HCT116 (cell line): ENCODE measurements around the gene CFAP410. TPM values are rescaled to one million over a fixed set of nuclear protein-coding genes. Genes with fewer than 3 reads are reported as not detected.

Source experiments
- ATAC-seq: fragments of 200-7000 bp; cut with Tn5 transposase; 2 replicates; pipeline ENCODE4 v1.9.1; 2020; ENCODE audit warnings: mild to moderate bottlenecking, moderate library complexity
- BruUV-seq: library from RNA; stranded (reverse); fragments of 400-500 nt; replicated peaks from 2 replicates; lab custom pipeline; 2021; lab: Mats Ljungman, UMichigan
- CTCF ChIA-PET: fragments of 300-600 bp; sonication (Branson Sonifier 250); formaldehyde crosslinking; loops from one replicate; lab custom pipeline; 2021; ENCODE audit warnings: antibody characterized with exemption; lab: Charles Lee
- POLR2A ChIA-PET: fragments of 300-600, 350-600 bp; sonication (Branson Sonifier 250); formaldehyde crosslinking; loops from one replicate; lab custom pipeline; 2021; ENCODE audit warnings: antibody characterized with exemption; lab: Charles Lee
- RAD21 ChIA-PET, 2 experiments: fragments of 300-600 bp; sonication (Branson Sonifier 250); formaldehyde crosslinking; loops; one replicate each; lab custom pipeline; 2023; ENCODE audit warnings: low total read pairs in 2 of 2; ENCODE audit not compliant: uncharacterized antibody in 2 of 2, unreplicated experiment in 2 of 2, low non-redundant PET in 1 of 2; lab: Charles Lee
- DNase-seq: peaks from one replicate; pipeline ENCODE4 v3.0.0-alpha.2; 2010; ENCODE audit warnings: low read depth, low spot score
- H2AFZ ChIP-seq: fragments of 200-600 bp; shearing (Covaris generic), sonication (generic); 2 replicates; pipeline ENCODE4 v1.6.1; 2017; ENCODE audit warnings: low read depth, mixed run types, mixed read lengths, antibody characterized with exemption, low read length; ENCODE audit not compliant: poor library complexity, severe bottlenecking
- H3K27ac ChIP-seq: 2 replicates; pipeline ENCODE4 v1.5.1; 2012; ENCODE audit warnings: low read depth, low read length
- H3K27me3 ChIP-seq: fragments of 200-600 bp; sonication (generic); 2 replicates; pipeline ENCODE4 v1.6.1; 2016; ENCODE audit warnings: mixed run types, low read length, mixed read lengths; ENCODE audit not compliant: insufficient read depth
- H3K36me3 ChIP-seq, 2 experiments: fragments of 200-500 bp in 1 of 2; fragments of 200-600 bp in 1 of 2; sonication (Bioruptor generic) in 1 of 2; sonication (generic) in 1 of 2; 2 replicates each; pipeline versions ENCODE4 v1.5.1 to v1.6.1; 2014 to 2016; ENCODE audit warnings: low read length in 2 of 2, inconsistent platforms in 1 of 2, mixed read lengths in 1 of 2, mixed run types in 1 of 2; ENCODE audit not compliant: insufficient read depth in 2 of 2, control insufficient read depth in 1 of 2
- H3K4me1 ChIP-seq, 2 experiments: fragments of 200-600 bp in 1 of 2; sonication (generic) in 1 of 2; 2 replicates each; pipeline versions ENCODE4 v1.5.1 to v1.6.1; 2012 to 2017; ENCODE audit warnings: low read length in 2 of 2, inconsistent platforms in 1 of 2, mild to moderate bottlenecking in 1 of 2, mixed read lengths in 1 of 2, mixed run types in 1 of 2, moderate library complexity in 1 of 2; ENCODE audit not compliant: insufficient read depth in 2 of 2, control insufficient read depth in 1 of 2
- H3K4me2 ChIP-seq: fragments of 200-600 bp; sonication (generic); 2 replicates; pipeline ENCODE4 v1.6.1; 2017; ENCODE audit warnings: mixed run types, low read length, mixed read lengths
- H3K4me3 ChIP-seq, 2 experiments: fragments of 200-600 bp in 1 of 2; sonication (generic) in 1 of 2; replicated peaks in 1 of 2; 2 replicates each; pipeline ENCODE4 v1.5.1; 2011 to 2016; ENCODE audit warnings: low read length in 2 of 2, control low read depth in 1 of 2, low read depth in 1 of 2, mild to moderate bottlenecking in 1 of 2, mixed read lengths in 1 of 2, mixed run types in 1 of 2
- H3K79me2 ChIP-seq: fragments of 200-600 bp; sonication (generic); 2 replicates; pipeline ENCODE4 v1.6.1; 2017; ENCODE audit warnings: mild to moderate bottlenecking, mixed run types, low read length, moderate library complexity, mixed read lengths; ENCODE audit not compliant: insufficient read depth
- H3K9ac ChIP-seq: fragments of 200-600 bp; sonication (generic); 2 replicates; pipeline ENCODE4 v1.6.1; 2016; ENCODE audit warnings: low read length, mixed read lengths
- H3K9me2 ChIP-seq: fragments of 200-600 bp; sonication (generic), shearing (Covaris generic); 2 replicates; pipeline ENCODE4 v1.6.1; 2017; ENCODE audit warnings: mixed run types, mild to moderate bottlenecking, moderate library complexity; ENCODE audit not compliant: insufficient read depth
- H3K9me3 ChIP-seq, 2 experiments: fragments of 200-500 bp in 1 of 2; fragments of 200-600 bp in 1 of 2; sonication (Bioruptor generic) in 1 of 2; sonication (generic) in 1 of 2; 2 replicates each; pipeline ENCODE4 v1.6.1; 2014 to 2017; ENCODE audit warnings: low read length in 2 of 2, mixed read lengths in 2 of 2, inconsistent platforms in 1 of 2, low read depth in 1 of 2, mild to moderate bottlenecking in 1 of 2, mixed run types in 1 of 2, moderate library complexity in 1 of 2; ENCODE audit not compliant: control insufficient read depth in 1 of 2, insufficient read depth in 1 of 2
- H4K20me1 ChIP-seq: fragments of 200-600 bp; sonication (generic), shearing (Covaris generic); 2 replicates; pipeline ENCODE4 v1.6.1; 2017; ENCODE audit warnings: mixed run types, mild to moderate bottlenecking, moderate library complexity; ENCODE audit not compliant: insufficient read depth
- CBX3 ChIP-seq: IDR thresholded peaks from 2 replicates; pipeline ENCODE4 v1.6.1; 2012; ENCODE audit warnings: low read depth
- CEBPB ChIP-seq: IDR thresholded peaks from 2 replicates; pipeline ENCODE4 v1.6.1; 2012; ENCODE audit warnings: low read depth
- CTCF ChIP-seq, 3 experiments: fragments of 200-600 bp in 1 of 3; sonication (generic) in 1 of 3; IDR thresholded peaks in 2 of 3; conservative IDR thresholded peaks in 1 of 3; 2 replicates each; pipeline ENCODE4 v1.5.1; 2012 to 2017; ENCODE audit warnings: low read depth in 2 of 3, low read length in 2 of 3, antibody characterized with exemption in 1 of 3, borderline replicate concordance in 1 of 3, control low read depth in 1 of 3, mild to moderate bottlenecking in 1 of 3, mixed read lengths in 1 of 3, mixed run types in 1 of 3, moderate library complexity in 1 of 3; ENCODE audit not compliant: insufficient read depth in 1 of 3
- EGR1 ChIP-seq: IDR thresholded peaks from 2 replicates; pipeline ENCODE4 v1.6.1; 2012; ENCODE audit warnings: low read depth
- EZH2 ChIP-seq: fragments of 200-600 bp; sonication (generic); IDR thresholded peaks from 2 replicates; pipeline ENCODE4 v1.6.1; 2017; ENCODE audit warnings: antibody characterized with exemption, mixed run types
- EZH2phosphoT487 ChIP-seq: fragments of 200-600 bp; IDR thresholded peaks from 2 replicates; pipeline ENCODE4 v1.6.1; 2018; ENCODE audit warnings: antibody characterized with exemption, borderline replicate concordance
- FOSL1 ChIP-seq: IDR thresholded peaks from 2 replicates; pipeline ENCODE4 v1.6.1; 2012; ENCODE audit warnings: low read depth
- JUND ChIP-seq: IDR thresholded peaks from 2 replicates; pipeline ENCODE4 v1.6.1; 2012
- POLR2A ChIP-seq: IDR thresholded peaks from 2 replicates; pipeline ENCODE4 v1.7.0; 2011; ENCODE audit warnings: borderline replicate concordance; ENCODE audit not compliant: insufficient read depth, insufficient read length; ENCODE audit errors: extremely low read depth
- POLR2AphosphoS5 ChIP-seq: IDR thresholded peaks from 2 replicates; pipeline ENCODE4 v1.6.1; 2011; ENCODE audit warnings: mild to moderate bottlenecking, low read depth, low read length, moderate library complexity
- REST ChIP-seq: IDR thresholded peaks from 2 replicates; pipeline ENCODE4 v1.6.1; 2012; ENCODE audit warnings: low read depth
- SIN3A ChIP-seq: IDR thresholded peaks from 2 replicates; pipeline ENCODE4 v1.6.1; 2012; ENCODE audit warnings: low read depth
- SP1 ChIP-seq: IDR thresholded peaks from 2 replicates; pipeline ENCODE4 v1.6.1; 2012; ENCODE audit warnings: low read depth
- TCF7L2 ChIP-seq: IDR thresholded peaks from 2 replicates; pipeline ENCODE4 v1.7.0; 2011; ENCODE audit warnings: borderline replicate concordance, inconsistent platforms; ENCODE audit not compliant: insufficient read depth, insufficient read length; ENCODE audit errors: extremely low read depth
- YY1 ChIP-seq: IDR thresholded peaks from 2 replicates; pipeline ENCODE4 v1.6.1; 2011; ENCODE audit warnings: low read length, low read depth, moderate library complexity, mild to moderate bottlenecking; ENCODE audit not compliant: insufficient replicate concordance; ENCODE audit errors: extremely low read depth
- ZBTB33 ChIP-seq: IDR thresholded peaks from 2 replicates; pipeline ENCODE4 v1.6.1; 2011; ENCODE audit warnings: mild to moderate bottlenecking, low read length, moderate library complexity; ENCODE audit not compliant: insufficient replicate concordance; ENCODE audit errors: extremely low read depth
- ZFX ChIP-seq: fragments of 450-650 bp; IDR thresholded peaks from 2 replicates; pipeline ENCODE4 v1.6.1; 2017
- ZNF274 ChIP-seq: fragments of 200-500 bp; sonication (Bioruptor generic); IDR thresholded peaks from 2 replicates; pipeline ENCODE4 v1.6.1; 2014; ENCODE audit warnings: mild to moderate bottlenecking, low read depth, low read length, inconsistent platforms
- intact Hi-C: fragments of 100-400 bp; cut with micrococcal nuclease; formaldehyde crosslinking; loops from 2 replicates; pipeline ENCODE4 v1.10.0; 2022
- total RNA-seq: library from RNA; stranded (reverse); gene quantifications from one replicate; pipeline ENCODE4 v1.2.1, GENCODE V29; 2021; ENCODE audit not compliant: unreplicated experiment

The CFAP410 gene
- total RNA-seq, 1 experiment from 2014 or later, result 15.3 TPM

- no peak for ATAC-seq
- intact Hi-C loops, result no loop called here
Observed at GRCh38 chr21:44306936-44307704, 32.1 kb downstream of the CFAP410 start.

More at GRCh38 chr21:44306936-44307704, 32.1 kb downstream of the CFAP410 start:
- POLR2A ChIA-PET, result no interaction called here
- BruUV-seq, result no TSS peak
- Histone ChIP-seq H3K9me3 (no peaks in the 10 kb centered on the region), H3K9me2 (no peaks in the 10 kb centered on the region), H3K4me1 (peaks cover 6 to 10% of the 10 kb centered on the region in 2 experiments), H3K27me3 (no peaks in the 10 kb centered on the region), H2AFZ (no peak overlapping the region), H3K36me3 (peaks cover 7 to 13% of the 10 kb centered on the region in 2 experiments; a peak in 3 of 4 replicates), H3K4me2 (no peak overlapping the region), H4K20me1 (no peaks in the 10 kb centered on the region), H3K79me2 (peaks cover 40% of the 10 kb centered on the region), H3K4me3 (no peak overlapping the region), H3K9ac (no peak overlapping the region), H3K27ac (no peak overlapping the region)
- no peak for DNase-seq
- TF ChIP-seq ZBTB33 (no peak), EZH2phosphoT487 (no peak), CEBPB (no peak), POLR2A (no peak), ZFX (no peak), REST (no peak), JUND (no peak), POLR2AphosphoS5 (no peak), EGR1 (no peak), CTCF (IDR thresholded peaks at IDR 0.05 in 2 of 3, conservative IDR thresholded peaks at IDR 0.05 in 1 of 3; ENCODE audit: borderline replicate concordance in 1 of 3, insufficient read depth in 1 of 3, low read depth in 2 of 3, low read length in 2 of 3) (no peak), TCF7L2 (no peak), CBX3 (no peak), SIN3A (no peak), SP1 (no peak), YY1 (no peak), EZH2 (no peak), ZNF274 (no peak), FOSL1 (no peak)
- CTCF ChIA-PET, result interaction anchor here (0.8 kb wide), 1 partner anchor 9 kb away, joined by 3 read pairs; no protein-coding TSS in a partner anchor
- RAD21 ChIA-PET, result no interaction called here
